Measurements from ENCODE around the gene WDR53.
"Not testable (repeated sequence)": the region's sequence is repeated elsewhere in the genome, so short reads cannot be mapped to it uniquely, and the experiment has no call there.

DNA sequence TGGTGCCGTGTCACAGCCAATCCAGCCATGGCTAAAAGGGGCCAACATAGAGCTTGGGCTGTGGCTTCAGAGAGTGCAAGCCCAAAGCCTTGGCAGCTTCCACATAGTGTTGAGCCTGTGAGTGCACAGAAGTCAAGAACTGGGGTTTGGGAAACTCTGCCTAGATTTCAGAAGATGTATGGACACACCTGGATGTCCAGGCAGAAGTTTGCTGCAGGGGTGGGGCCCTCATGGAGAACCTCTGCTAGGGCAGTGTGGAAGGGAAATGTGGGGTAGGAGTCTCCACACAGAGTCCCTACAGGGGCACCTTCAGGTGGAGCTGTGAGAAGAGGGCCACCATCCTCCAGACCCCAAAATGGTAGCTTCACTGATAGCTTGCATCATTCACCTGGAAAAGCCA lies 19.0 kb downstream of the WDR53 start:
- not testable (repeated sequence) for TF ChIP-seq POLR2A (IDR thresholded peaks at IDR 0.05; ENCODE audit: borderline replicate concordance, extremely low read depth, insufficient read depth, insufficient read length); SP1 (IDR thresholded peaks at IDR 0.05; ENCODE audit: low read depth); FOSL1 (IDR thresholded peaks at IDR 0.05; ENCODE audit: low read depth)
